GM19035 (cell line): ENCODE results near the gene TRIM50.
"Not testable (repeated sequence)": the region's sequence is repeated elsewhere in the genome, so short reads cannot be mapped to it uniquely, and the experiment has no call there.

Experiments used
- ATAC-seq: cut with Tn5 transposase; IDR thresholded peaks from one replicate; pipeline ENCODE4 v1.9.1; 2021; ENCODE audit not compliant: unreplicated experiment

TRIM50 gene

DNA sequence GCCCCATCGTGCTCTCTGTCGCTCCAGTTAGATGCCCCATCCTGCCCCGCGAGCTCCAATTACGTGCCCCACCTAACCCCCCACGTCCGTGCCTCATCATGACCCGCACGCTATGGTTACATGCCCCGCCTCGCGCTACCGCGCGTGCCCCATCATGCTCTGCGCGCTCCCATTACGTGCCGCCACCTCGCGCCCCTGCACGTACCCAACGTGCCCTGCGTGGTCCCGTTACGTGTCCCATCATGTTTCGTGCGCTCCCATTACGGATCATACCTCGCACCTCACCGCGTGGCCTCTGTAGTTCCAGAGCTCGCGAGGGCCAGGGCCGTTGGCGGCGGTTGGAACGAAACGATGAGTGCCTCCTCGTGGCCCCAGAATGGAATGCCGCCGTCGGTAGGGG lies at the start of gene TRIM50, which contains the start of gene FKBP6:
TRIM50 (minus strand) TSS at position 161 of the 400 bp plus-strand sequence. CDS start 3,295 bp downstream, outside the sequence.
FKBP6 (plus strand) TSS at position 240 of the 400 bp plus-strand sequence. CDS start 268 bp downstream, outside the sequence.
- ATAC-seq, result not testable (repeated sequence)

DNA sequence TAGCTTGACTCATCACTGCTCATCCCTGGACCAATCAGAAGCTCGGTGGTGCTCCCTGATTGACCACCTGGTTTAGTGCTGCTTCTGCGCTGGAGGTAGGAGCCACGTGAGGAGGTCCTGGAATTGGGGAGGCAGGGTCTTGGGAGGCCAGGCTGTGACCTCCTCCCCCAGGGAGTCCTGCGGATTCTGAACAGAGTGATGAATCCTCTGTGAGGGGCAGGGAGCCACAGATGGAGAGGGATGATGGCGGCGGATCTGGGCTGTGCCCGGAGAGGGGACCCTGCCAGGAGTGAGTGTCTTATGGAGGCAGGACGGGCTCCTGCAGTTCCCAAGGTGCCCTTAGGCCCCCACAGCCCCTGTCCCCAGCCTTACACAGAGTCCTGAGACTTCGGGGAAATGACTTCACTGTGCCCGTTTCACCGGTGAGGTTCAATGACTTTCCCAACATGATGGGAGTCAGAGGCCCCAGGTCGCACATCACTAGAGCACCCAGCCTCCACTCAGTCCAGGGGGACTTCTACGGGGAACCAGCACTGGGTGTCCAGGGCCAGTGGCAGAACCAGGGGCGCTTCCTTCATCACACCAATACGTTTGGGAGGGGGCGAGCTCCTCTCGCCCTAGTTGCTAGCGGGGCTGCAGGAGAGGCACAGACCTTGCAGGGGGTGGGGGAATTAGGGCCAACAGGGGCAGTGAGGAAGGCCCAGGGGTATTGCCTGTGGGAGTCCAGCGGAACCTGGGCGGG lies 49.0 kb upstream of the TRIM50 start:
- no peak for ATAC-seq

DNA sequence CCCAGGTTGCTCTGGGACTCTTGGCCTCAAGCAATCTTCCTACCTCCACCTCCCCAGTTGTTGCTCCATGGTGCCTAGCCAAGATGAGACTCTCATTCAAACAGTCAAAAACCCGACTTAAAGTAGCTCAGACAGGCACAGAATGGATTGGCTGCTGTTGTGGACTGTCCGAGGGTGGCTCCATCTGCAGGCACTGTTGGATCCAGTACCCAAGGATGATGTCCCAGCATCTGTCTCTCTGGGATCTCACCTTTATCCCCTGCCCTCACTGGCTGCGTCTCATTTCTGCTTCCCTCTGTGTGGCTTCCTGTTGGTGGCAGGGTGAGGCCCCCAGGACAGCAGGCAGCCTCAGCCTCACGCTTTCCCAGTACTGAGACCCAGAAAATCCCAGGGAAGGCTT lies 48.4 kb upstream of the TRIM50 start:
- ATAC-seq, result not testable (repeated sequence)

GRCh38 chr7:73373741-73374140 lies 45.9 kb upstream of the TRIM50 start:
- ATAC-seq, result no peak

DNA sequence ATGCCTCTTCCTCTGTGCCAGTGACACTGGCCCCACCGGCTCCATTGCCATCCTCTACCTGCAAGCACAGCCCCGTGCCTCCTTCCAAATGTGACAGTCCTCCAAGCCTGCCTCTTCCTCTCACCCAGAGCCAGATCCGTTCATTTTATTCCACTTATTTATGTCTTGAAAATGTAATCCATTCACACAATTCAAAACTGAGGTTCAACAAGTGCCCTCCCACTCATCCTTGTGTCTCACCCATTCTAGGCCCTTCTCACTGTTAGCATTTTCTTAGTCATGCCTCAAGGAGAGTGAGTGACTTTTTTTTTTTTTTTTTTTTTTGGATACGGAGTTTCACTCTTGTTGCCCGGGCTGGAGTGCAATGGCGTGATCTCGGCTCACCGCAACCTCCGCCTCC lies 41.7 kb upstream of the TRIM50 start:
- ATAC-seq, result no peak

DNA sequence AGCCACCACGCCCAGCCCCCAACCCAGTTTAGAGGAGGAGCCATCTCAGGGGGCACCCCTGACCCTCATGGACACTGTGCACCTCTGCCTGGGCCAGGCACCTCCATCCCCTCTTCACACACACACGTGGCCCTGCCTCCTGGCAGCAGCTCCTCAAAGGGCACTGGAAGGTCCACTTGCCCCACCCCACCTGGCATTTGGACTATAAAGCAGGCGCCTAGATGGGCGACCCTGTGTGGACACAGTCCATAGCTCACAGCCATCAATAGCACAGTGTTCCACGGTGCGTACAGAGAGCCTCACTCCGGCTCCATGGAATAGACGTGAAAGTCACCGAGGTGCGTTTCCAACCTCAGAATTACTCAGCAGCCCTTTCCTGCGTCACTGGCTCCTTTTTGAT lies 41.1 kb upstream of the TRIM50 start:
- ATAC-seq, result no peak

GRCh38 chr7:73366990-73367389 lies 39.1 kb upstream of the TRIM50 start:
- no peak for ATAC-seq

GRCh38 chr7:73366127-73366526 lies 38.2 kb upstream of the TRIM50 start:
- ATAC-seq, result no peak

DNA sequence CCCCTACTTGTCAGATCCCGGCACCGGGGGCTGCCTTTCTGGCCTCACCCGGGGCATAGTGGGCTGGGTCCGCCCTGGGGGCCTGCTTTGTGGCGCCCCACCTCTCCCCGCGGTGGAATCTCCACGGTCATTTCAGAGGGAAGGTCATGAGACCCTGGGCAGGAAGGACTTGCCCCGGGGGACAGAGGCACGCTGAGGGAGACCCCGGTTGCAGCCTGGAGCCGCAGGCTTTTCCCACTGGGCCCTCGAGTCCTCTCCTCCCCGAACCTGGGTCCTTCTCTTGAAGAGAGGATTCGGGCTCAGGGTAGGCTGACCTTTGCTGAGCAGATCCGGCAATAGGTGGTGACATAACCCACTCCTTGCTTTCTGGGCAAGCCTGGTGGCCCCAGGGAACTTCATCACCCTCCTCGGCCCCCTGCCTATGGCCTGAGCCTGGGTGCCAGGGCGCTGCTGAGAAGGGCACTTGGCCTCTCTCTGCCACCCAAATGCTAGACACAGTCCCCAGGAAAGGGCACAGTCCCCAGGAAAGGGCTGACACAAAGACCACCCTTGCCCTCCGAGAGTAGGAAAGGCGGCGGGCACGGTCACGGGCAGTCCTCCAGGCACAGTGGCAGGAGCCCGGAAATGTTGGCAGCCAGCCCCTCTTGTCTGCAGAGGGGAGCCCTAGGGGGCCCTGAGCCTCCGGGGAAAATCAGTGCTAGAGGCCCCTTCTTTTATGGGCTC lies 36.3 kb upstream of the TRIM50 start:
- no peak for ATAC-seq

GRCh38 chr7:73363225-73364005 lies 35.5 kb upstream of the TRIM50 start:
- ATAC-seq, result no peak

GRCh38 chr7:73360590-73360989 lies 32.7 kb upstream of the TRIM50 start:
- ATAC-seq, result not testable (repeated sequence)

DNA sequence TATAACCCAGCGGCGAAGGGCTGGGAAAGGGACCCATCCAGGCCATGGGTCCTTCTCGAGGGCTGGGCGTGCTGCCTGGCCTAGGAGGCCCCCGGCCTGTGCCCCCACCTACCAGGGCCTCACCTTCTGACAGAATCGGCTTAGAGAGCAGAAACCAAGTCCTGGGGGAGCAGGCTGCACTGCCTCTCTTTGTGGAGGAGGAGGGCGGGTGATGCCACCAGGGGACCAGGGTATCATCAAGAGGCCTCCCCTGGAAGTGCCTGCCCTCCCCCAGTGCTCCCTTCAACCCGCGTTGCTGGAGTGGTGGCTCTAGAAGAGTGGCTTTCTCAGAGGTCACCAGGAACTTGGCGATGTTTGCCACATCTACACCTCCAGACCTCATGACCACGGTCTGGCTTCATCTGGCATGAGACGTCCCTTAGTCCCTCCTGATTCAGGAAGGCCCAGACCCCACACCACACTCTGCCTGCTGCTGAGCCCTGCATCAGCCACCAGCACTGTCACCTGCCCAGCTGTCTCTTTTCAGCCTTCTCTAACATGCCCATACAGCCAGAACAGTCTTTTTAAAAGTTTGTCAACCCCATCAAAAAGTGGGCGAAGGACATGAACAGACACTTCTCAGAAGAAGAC lies 32.0 kb upstream of the TRIM50 start:
- ATAC-seq, result no peak

DNA sequence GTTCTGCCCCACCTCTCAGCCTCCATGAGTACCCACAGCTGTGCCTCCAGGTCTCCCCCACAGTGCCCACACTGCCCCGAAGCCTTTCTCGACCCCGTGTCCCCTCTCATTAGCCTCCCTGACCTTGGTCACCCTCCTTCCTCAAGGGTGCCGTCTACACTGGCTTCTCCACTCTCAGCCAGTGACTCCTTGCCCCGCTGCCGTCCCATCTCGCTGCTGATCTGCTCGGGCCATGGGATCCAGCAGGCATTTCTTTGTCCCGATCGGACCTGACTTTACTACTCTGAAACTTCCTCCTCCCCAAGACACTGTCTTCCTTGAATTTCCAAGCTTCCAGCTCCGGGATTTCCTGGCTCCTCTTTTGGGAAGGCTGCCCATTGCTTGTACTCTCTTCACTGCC lies 31.4 kb upstream of the TRIM50 start:
- no peak for ATAC-seq

GRCh38 chr7:73358590-73359275 lies 30.9 kb upstream of the TRIM50 start:
- no peak for ATAC-seq

DNA sequence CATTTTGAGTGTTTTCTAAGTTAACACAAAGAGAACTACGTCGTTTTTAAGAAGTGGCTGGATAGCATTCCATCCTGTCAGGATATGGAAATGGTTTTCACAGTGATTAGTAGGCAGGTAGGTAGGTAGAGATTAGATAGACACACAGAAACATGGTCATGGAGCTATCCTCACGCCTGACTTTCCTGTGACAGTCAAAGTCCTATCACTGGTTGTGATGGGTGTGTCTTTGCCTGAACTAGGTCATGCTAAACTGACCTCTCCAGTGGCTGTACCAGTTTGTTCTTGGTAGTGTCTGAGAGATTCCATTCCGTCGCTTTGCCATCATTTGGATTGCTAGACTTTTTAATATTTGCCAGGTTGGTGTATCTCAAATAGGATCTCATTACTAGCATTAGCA lies 28.3 kb upstream of the TRIM50 start:
- no peak for ATAC-seq

- ATAC-seq, result no peak
Measured at GRCh38 chr7:73354821-73355220, 26.9 kb upstream of the TRIM50 start.

DNA sequence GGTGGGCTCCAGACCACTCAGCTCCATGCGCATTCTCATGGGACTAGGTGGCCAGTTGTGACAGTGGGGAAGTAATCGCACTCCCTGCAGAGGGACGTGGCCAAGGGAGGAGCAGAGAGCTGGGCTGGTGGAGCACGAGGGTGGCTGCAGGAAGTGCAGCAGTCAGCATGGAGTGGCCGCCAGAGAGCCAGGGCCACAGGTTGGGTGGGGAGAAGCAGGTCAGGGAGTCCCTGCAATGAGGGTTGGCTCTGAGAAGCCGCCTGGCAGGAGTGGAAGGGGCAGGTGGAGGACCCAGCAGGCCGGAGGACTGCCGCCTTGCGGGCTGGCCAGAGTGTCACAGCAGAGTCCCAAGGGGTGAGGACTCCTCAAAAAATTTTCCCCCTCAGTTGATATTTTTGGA lies 26.3 kb upstream of the TRIM50 start:
- ATAC-seq, result no peak

DNA sequence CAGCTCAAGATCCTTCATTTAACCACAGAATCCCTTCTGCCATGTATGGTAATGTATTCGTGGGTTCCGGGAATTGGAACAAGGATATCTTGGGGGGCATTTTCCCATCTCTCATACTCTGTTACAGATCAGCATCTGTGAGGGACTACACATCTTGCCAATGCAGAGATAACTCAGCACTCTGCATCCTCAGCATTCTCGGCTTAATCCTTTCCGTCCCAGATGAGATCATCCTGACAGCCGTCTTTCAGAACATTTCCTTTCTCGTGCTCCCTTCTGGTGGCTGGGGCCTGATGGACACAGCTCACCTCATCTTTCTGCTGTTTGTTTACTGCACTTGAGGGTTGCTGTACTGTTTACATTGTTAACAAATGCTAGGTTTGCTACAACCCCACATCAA lies 25.4 kb upstream of the TRIM50 start:
- no peak for ATAC-seq

- no peak for ATAC-seq
Measured at GRCh38 chr7:73352784-73353183, 24.9 kb upstream of the TRIM50 start.

DNA sequence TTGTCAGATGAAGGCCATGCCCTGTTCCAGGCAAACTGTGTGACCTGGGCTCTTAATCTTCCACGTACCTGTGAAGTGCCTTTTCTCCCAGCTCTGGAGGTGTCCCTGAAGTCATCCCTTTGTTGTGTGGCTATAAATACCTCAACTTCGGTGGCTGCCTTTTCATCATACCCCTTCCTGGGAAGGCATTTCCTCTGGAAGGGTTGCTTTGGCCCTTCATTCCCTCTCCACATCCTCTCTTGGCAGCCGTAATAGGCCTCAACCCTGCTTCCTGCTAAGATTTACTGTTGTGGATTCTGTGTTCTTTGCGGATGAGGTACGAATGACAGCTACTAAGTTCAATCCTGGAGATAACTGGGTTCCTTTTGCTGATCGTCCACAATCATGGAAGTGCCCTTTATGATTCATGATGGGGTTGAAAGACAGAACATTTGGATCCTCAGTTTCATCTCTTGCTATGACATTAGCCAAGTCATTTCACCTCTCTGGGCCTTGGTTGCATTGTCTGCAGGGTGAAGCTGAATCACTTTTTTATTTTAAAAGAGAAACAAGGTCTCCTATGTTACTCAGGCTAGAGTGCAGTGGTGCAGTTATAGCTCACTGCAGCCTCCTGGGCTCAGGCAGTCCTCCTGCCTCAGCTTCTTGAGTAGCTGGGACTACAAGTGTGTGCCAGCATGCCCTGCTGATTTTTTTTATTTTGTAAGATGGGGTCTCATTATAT lies 23.7 kb upstream of the TRIM50 start:
- no peak for ATAC-seq
